IPS-NIHi7 (cell line): Measurements from ENCODE around the gene PANK1.

ENCODE experiments used
- DNase-seq: peaks from one replicate; pipeline ENCODE4 v3.0.0; 2012; ENCODE audit warnings: mixed read lengths; ENCODE audit errors: extremely low spot score

The PANK1 gene

GRCh38 chr10:89644967-89645741 is at the start of gene PANK1:
Gene PANK1 (minus strand): TSS chr10:89645242. CDS start chr10:89644891, 351 bp downstream.
- peak; percentile 86 for DNase-seq

GRCh38 chr10:89693176-89693575 is 48.1 kb upstream of the PANK1 start:
- DNase-seq: no peak

- DNase-seq: no peak
Observed at GRCh38 chr10:89692416-89692815, 47.4 kb upstream of the PANK1 start.

- no peak for DNase-seq
Observed at GRCh38 chr10:89690027-89690426, 45.0 kb upstream of the PANK1 start.

GRCh38 chr10:89685936-89686335 is 40.9 kb upstream of the PANK1 start:
- no peak for DNase-seq

GRCh38 chr10:89684604-89685003 is 39.6 kb upstream of the PANK1 start:
- DNase-seq: no peak

GRCh38 chr10:89683883-89684282 is 38.8 kb upstream of the PANK1 start:
- no peak for DNase-seq

- no peak for DNase-seq
Observed at GRCh38 chr10:89679986-89680385, 34.9 kb upstream of the PANK1 start.

- no peak for DNase-seq
Observed at GRCh38 chr10:89677341-89677740, 32.3 kb upstream of the PANK1 start.

- DNase-seq: no peak
Observed at GRCh38 chr10:89670926-89671325, 25.9 kb upstream of the PANK1 start.

- DNase-seq: no peak
Observed at GRCh38 chr10:89669985-89670384, 24.9 kb upstream of the PANK1 start.

- no peak for DNase-seq
Observed at GRCh38 chr10:89668386-89669071, 23.5 kb upstream of the PANK1 start.

GRCh38 chr10:89666138-89666537 is 21.1 kb upstream of the PANK1 start:
- no peak for DNase-seq

- no peak for DNase-seq
Observed at GRCh38 chr10:89665302-89665701, 20.3 kb upstream of the PANK1 start.

GRCh38 chr10:89664203-89664602 is 19.2 kb upstream of the PANK1 start:
- DNase-seq: no peak

GRCh38 chr10:89663144-89663543 is 18.1 kb upstream of the PANK1 start:
- no peak for DNase-seq

GRCh38 chr10:89662596-89662995 is 17.6 kb upstream of the PANK1 start:
- no peak for DNase-seq

- DNase-seq: no peak
Observed at GRCh38 chr10:89659143-89660131, 14.4 kb upstream of the PANK1 start.

- DNase-seq: no peak
Observed at GRCh38 chr10:89657302-89657701, 12.3 kb upstream of the PANK1 start.

GRCh38 chr10:89655722-89656121 is 10.7 kb upstream of the PANK1 start:
- no peak for DNase-seq

- DNase-seq: no peak
Observed at GRCh38 chr10:89653410-89653869, 8.4 kb upstream of the PANK1 start.

- DNase-seq: no peak
Observed at GRCh38 chr10:89652806-89653370, 7.8 kb upstream of the PANK1 start.
